Calu3 (cell line): Measurements from ENCODE around the gene TMEM184B. TPM values are rescaled to one million over a fixed set of nuclear protein-coding genes. Genes with fewer than 3 reads are reported as not detected.

Source experiments
- BruUV-seq: library from RNA; stranded (reverse); fragments of 400-500 nt; replicated peaks from 2 replicates; lab custom pipeline; 2021; lab: Mats Ljungman, UMichigan
- CTCF ChIA-PET: fragments of 300-600 bp; sonication (Branson Sonifier 250); formaldehyde crosslinking; loops from one replicate; lab custom pipeline; 2022; ENCODE audit warnings: antibody characterized with exemption; lab: Charles Lee
- DNase-seq: peaks from one replicate; pipeline ENCODE4 v3.0.0; 2022
- H3K27ac Mint-ChIP-seq: one replicate; pipeline ENCODE4 v1.8.0; 2022; ENCODE audit warnings: mixed read lengths; ENCODE audit not compliant: unreplicated experiment
- H3K27me3 Mint-ChIP-seq: one replicate; pipeline ENCODE4 v1.8.0; 2022; ENCODE audit warnings: mixed read lengths; ENCODE audit not compliant: unreplicated experiment
- H3K36me3 Mint-ChIP-seq: one replicate; pipeline ENCODE4 v1.8.0; 2022; ENCODE audit warnings: mild to moderate bottlenecking, moderate library complexity, mixed read lengths; ENCODE audit not compliant: insufficient read depth, unreplicated experiment
- H3K4me1 Mint-ChIP-seq: one replicate; pipeline ENCODE4 v1.8.0; 2022; ENCODE audit warnings: mild to moderate bottlenecking, low read depth, mixed read lengths; ENCODE audit not compliant: unreplicated experiment
- H3K4me3 Mint-ChIP-seq: one replicate; pipeline ENCODE4 v1.8.0; 2022; ENCODE audit warnings: mild to moderate bottlenecking, low read depth, moderate library complexity, mixed read lengths; ENCODE audit not compliant: unreplicated experiment
- H3K9me3 Mint-ChIP-seq: one replicate; pipeline ENCODE4 v1.8.0; 2022; ENCODE audit warnings: low read depth, mixed read lengths; ENCODE audit not compliant: unreplicated experiment
- intact Hi-C: fragments of 100-400 bp; cut with micrococcal nuclease; formaldehyde crosslinking; loops from one replicate; pipeline ENCODE4 v1.10.0; 2022; ENCODE audit not compliant: unreplicated experiment
- total RNA-seq: library from RNA; stranded (reverse); gene quantifications from 2 replicates; pipeline ENCODE4 v1.2.3, GENCODE V29; 2022
- TF ChIP-seq, protein P1 (sequence below): fragments of 200-600 bp; IDR thresholded peaks from one replicate; pipeline ENCODE4 v1.8.0; 2022; ENCODE audit warnings: antibody characterized with exemption; ENCODE audit not compliant: unreplicated experiment

The TMEM184B gene
- total RNA-seq, 1 experiment from 2014 or later = 114 TPM

GRCh38 chr22:38171927-38172831 lies 100.6 kb downstream of the TMEM184B start:
- H3K4me3 Mint-ChIP-seq = peak overlapping the region; percentile 17
- H3K27me3 Mint-ChIP-seq = no peaks in the 10 kb centered on the region
- TF ChIP-seq, protein P1, sequence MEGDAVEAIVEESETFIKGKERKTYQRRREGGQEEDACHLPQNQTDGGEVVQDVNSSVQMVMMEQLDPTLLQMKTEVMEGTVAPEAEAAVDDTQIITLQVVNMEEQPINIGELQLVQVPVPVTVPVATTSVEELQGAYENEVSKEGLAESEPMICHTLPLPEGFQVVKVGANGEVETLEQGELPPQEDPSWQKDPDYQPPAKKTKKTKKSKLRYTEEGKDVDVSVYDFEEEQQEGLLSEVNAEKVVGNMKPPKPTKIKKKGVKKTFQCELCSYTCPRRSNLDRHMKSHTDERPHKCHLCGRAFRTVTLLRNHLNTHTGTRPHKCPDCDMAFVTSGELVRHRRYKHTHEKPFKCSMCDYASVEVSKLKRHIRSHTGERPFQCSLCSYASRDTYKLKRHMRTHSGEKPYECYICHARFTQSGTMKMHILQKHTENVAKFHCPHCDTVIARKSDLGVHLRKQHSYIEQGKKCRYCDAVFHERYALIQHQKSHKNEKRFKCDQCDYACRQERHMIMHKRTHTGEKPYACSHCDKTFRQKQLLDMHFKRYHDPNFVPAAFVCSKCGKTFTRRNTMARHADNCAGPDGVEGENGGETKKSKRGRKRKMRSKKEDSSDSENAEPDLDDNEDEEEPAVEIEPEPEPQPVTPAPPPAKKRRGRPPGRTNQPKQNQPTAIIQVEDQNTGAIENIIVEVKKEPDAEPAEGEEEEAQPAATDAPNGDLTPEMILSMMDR = no peak
- peaks cover 65% of the 10 kb centered on the region for H3K4me1 Mint-ChIP-seq
- intact Hi-C loops = no loop called here
- no TSS peak for BruUV-seq
- no peak for DNase-seq
- H3K9me3 Mint-ChIP-seq = no peaks in the 10 kb centered on the region
- peaks cover 29% of the 10 kb centered on the region for H3K36me3 Mint-ChIP-seq
- H3K27ac Mint-ChIP-seq = peak overlapping the region; percentile 95
- CTCF ChIA-PET = no interaction called here

DNA sequence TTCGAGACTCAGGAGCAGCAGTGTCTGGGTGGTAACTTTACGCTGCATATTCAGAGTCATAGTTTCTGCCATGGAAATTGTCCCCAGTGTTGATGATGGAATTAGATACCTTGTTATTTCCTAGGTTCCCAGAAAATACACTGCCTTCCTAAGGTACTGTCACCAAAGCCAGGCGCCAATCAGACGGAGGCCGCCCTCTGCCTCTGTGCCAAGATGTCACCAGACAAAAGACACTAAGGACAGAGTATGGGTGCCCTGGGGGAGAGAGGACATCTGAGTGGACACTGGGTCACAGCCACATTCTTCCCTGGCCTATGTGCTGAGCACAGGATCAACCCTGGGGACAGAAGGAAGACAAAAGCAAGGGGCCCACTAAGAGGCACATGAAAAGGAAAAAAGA lies 102.3 kb downstream of the TMEM184B start:
- peaks cover 65% of the 10 kb centered on the region for H3K4me1 Mint-ChIP-seq
- no peaks in the 10 kb centered on the region for H3K27me3 Mint-ChIP-seq

More for the DNA sequence above, 102.3 kb downstream of the TMEM184B start:
- intact Hi-C loops = no loop called here
- DNase-seq = no peak
- no peaks in the 10 kb centered on the region for H3K9me3 Mint-ChIP-seq
- no TSS peak for BruUV-seq
- H3K4me3 Mint-ChIP-seq = no peak overlapping the region
- CTCF ChIA-PET = interaction anchor here (0.7 kb wide), 1 partner anchor 11 kb away, joined by 3 read pairs; no protein-coding TSS in a partner anchor
- peaks cover 30% of the 10 kb centered on the region for H3K36me3 Mint-ChIP-seq
- TF ChIP-seq, protein P1 = no peak
- H3K27ac Mint-ChIP-seq = no peak overlapping the region

Other genes with a start within 250 kb of the TMEM184B start
- 54.2 and 58.3 TPM in 2 replicates for gene PICK1, start 215.6 kb downstream of the TMEM184B start, total RNA-seq
- gene SLC16A8, start 188.8 kb downstream of the TMEM184B start, total RNA-seq = not detected in 2 replicates
- gene BAIAP2L2, start 162.3 kb downstream of the TMEM184B start, total RNA-seq = 51.2 and 68.2 TPM in 2 replicates
- 43.5 and 44.0 TPM in 2 replicates for gene PLA2G6, start 91.2 kb downstream of the TMEM184B start, total RNA-seq
- gene MAFF, start 71.0 kb downstream of the TMEM184B start, total RNA-seq = 62.4 and 64.8 TPM in 2 replicates
- gene CSNK1E, start 44.4 kb upstream of the TMEM184B start, total RNA-seq = 172 and 178 TPM in 2 replicates
- gene KCNJ4, start 182.2 kb upstream of the TMEM184B start, total RNA-seq = not detected in 2 replicates
- 16.1 and 18.7 TPM in 2 replicates for gene KDELR3, start 195.1 kb upstream of the TMEM184B start, total RNA-seq
- 342 and 344 TPM in 2 replicates for gene DDX17, start 233.3 kb upstream of the TMEM184B start, total RNA-seq